Measurements from ENCODE around the gene G0S2.

GRCh38 chr1:209652873-209653401 lies 22.3 kb upstream of the G0S2 start:
- TF ChIP-seq CTCF (optimal IDR thresholded peaks at IDR 0.05 in 1 of 3, IDR thresholded peaks at IDR 0.05 in 1 of 3, conservative IDR thresholded peaks at IDR 0.05 in 1 of 3; ENCODE audit: extremely low read depth in 1 of 3, insufficient read depth in 2 of 3, low read length in 3 of 3) = no peak
- TF ChIP-seq EZH2 (IDR thresholded peaks at IDR 0.05; ENCODE audit: low read length) = no peak
